HCT116 (cell line): ENCODE data around the gene CHST12. TPM values are rescaled to one million over a fixed set of nuclear protein-coding genes. Genes with fewer than 3 reads are reported as not detected.

Experiments used
- ATAC-seq: fragments of 200-7000 bp; cut with Tn5 transposase; 2 replicates; pipeline ENCODE4 v1.9.1; 2020; ENCODE audit warnings: mild to moderate bottlenecking, moderate library complexity
- BruUV-seq: library from RNA; stranded (reverse); fragments of 400-500 nt; replicated peaks from 2 replicates; lab custom pipeline; 2021; lab: Mats Ljungman, UMichigan
- CTCF ChIA-PET: fragments of 300-600 bp; sonication (Branson Sonifier 250); formaldehyde crosslinking; loops from one replicate; lab custom pipeline; 2021; ENCODE audit warnings: antibody characterized with exemption; lab: Charles Lee
- POLR2A ChIA-PET: fragments of 300-600, 350-600 bp; sonication (Branson Sonifier 250); formaldehyde crosslinking; loops from one replicate; lab custom pipeline; 2021; ENCODE audit warnings: antibody characterized with exemption; lab: Charles Lee
- RAD21 ChIA-PET, 2 experiments: fragments of 300-600 bp; sonication (Branson Sonifier 250); formaldehyde crosslinking; loops; one replicate each; lab custom pipeline; 2023; ENCODE audit warnings: low total read pairs in 2 of 2; ENCODE audit not compliant: uncharacterized antibody in 2 of 2, unreplicated experiment in 2 of 2, low non-redundant PET in 1 of 2; lab: Charles Lee
- DNase-seq: peaks from one replicate; pipeline ENCODE4 v3.0.0-alpha.2; 2010; ENCODE audit warnings: low read depth, low spot score
- H2AFZ ChIP-seq: fragments of 200-600 bp; shearing (Covaris generic), sonication (generic); 2 replicates; pipeline ENCODE4 v1.6.1; 2017; ENCODE audit warnings: low read depth, mixed run types, mixed read lengths, antibody characterized with exemption, low read length; ENCODE audit not compliant: poor library complexity, severe bottlenecking
- H3K27ac ChIP-seq: 2 replicates; pipeline ENCODE4 v1.5.1; 2012; ENCODE audit warnings: low read depth, low read length
- H3K27me3 ChIP-seq: fragments of 200-600 bp; sonication (generic); 2 replicates; pipeline ENCODE4 v1.6.1; 2016; ENCODE audit warnings: mixed run types, low read length, mixed read lengths; ENCODE audit not compliant: insufficient read depth
- H3K36me3 ChIP-seq, 2 experiments: fragments of 200-500 bp in 1 of 2; fragments of 200-600 bp in 1 of 2; sonication (Bioruptor generic) in 1 of 2; sonication (generic) in 1 of 2; 2 replicates each; pipeline versions ENCODE4 v1.5.1 to v1.6.1; 2014 to 2016; ENCODE audit warnings: low read length in 2 of 2, inconsistent platforms in 1 of 2, mixed read lengths in 1 of 2, mixed run types in 1 of 2; ENCODE audit not compliant: insufficient read depth in 2 of 2, control insufficient read depth in 1 of 2
- H3K4me1 ChIP-seq, 2 experiments: fragments of 200-600 bp in 1 of 2; sonication (generic) in 1 of 2; 2 replicates each; pipeline versions ENCODE4 v1.5.1 to v1.6.1; 2012 to 2017; ENCODE audit warnings: low read length in 2 of 2, inconsistent platforms in 1 of 2, mild to moderate bottlenecking in 1 of 2, mixed read lengths in 1 of 2, mixed run types in 1 of 2, moderate library complexity in 1 of 2; ENCODE audit not compliant: insufficient read depth in 2 of 2, control insufficient read depth in 1 of 2
- H3K4me2 ChIP-seq: fragments of 200-600 bp; sonication (generic); 2 replicates; pipeline ENCODE4 v1.6.1; 2017; ENCODE audit warnings: mixed run types, low read length, mixed read lengths
- H3K4me3 ChIP-seq, 2 experiments: fragments of 200-600 bp in 1 of 2; sonication (generic) in 1 of 2; replicated peaks in 1 of 2; 2 replicates each; pipeline ENCODE4 v1.5.1; 2011 to 2016; ENCODE audit warnings: low read length in 2 of 2, control low read depth in 1 of 2, low read depth in 1 of 2, mild to moderate bottlenecking in 1 of 2, mixed read lengths in 1 of 2, mixed run types in 1 of 2
- H3K79me2 ChIP-seq: fragments of 200-600 bp; sonication (generic); 2 replicates; pipeline ENCODE4 v1.6.1; 2017; ENCODE audit warnings: mild to moderate bottlenecking, mixed run types, low read length, moderate library complexity, mixed read lengths; ENCODE audit not compliant: insufficient read depth
- H3K9ac ChIP-seq: fragments of 200-600 bp; sonication (generic); 2 replicates; pipeline ENCODE4 v1.6.1; 2016; ENCODE audit warnings: low read length, mixed read lengths
- H3K9me2 ChIP-seq: fragments of 200-600 bp; sonication (generic), shearing (Covaris generic); 2 replicates; pipeline ENCODE4 v1.6.1; 2017; ENCODE audit warnings: mixed run types, mild to moderate bottlenecking, moderate library complexity; ENCODE audit not compliant: insufficient read depth
- H3K9me3 ChIP-seq, 2 experiments: fragments of 200-500 bp in 1 of 2; fragments of 200-600 bp in 1 of 2; sonication (Bioruptor generic) in 1 of 2; sonication (generic) in 1 of 2; 2 replicates each; pipeline ENCODE4 v1.6.1; 2014 to 2017; ENCODE audit warnings: low read length in 2 of 2, mixed read lengths in 2 of 2, inconsistent platforms in 1 of 2, low read depth in 1 of 2, mild to moderate bottlenecking in 1 of 2, mixed run types in 1 of 2, moderate library complexity in 1 of 2; ENCODE audit not compliant: control insufficient read depth in 1 of 2, insufficient read depth in 1 of 2
- H4K20me1 ChIP-seq: fragments of 200-600 bp; sonication (generic), shearing (Covaris generic); 2 replicates; pipeline ENCODE4 v1.6.1; 2017; ENCODE audit warnings: mixed run types, mild to moderate bottlenecking, moderate library complexity; ENCODE audit not compliant: insufficient read depth
- CEBPB ChIP-seq: IDR thresholded peaks from 2 replicates; pipeline ENCODE4 v1.6.1; 2012; ENCODE audit warnings: low read depth
- ELF1 ChIP-seq: IDR thresholded peaks from 2 replicates; pipeline ENCODE4 v1.6.1; 2012; ENCODE audit warnings: low read depth, borderline replicate concordance
- EZH2phosphoT487 ChIP-seq: fragments of 200-600 bp; IDR thresholded peaks from 2 replicates; pipeline ENCODE4 v1.6.1; 2018; ENCODE audit warnings: antibody characterized with exemption, borderline replicate concordance
- FOSL1 ChIP-seq: IDR thresholded peaks from 2 replicates; pipeline ENCODE4 v1.6.1; 2012; ENCODE audit warnings: low read depth
- JUND ChIP-seq: IDR thresholded peaks from 2 replicates; pipeline ENCODE4 v1.6.1; 2012
- POLR2AphosphoS5 ChIP-seq: IDR thresholded peaks from 2 replicates; pipeline ENCODE4 v1.6.1; 2011; ENCODE audit warnings: mild to moderate bottlenecking, low read depth, low read length, moderate library complexity
- RAD21 ChIP-seq: IDR thresholded peaks from 2 replicates; pipeline ENCODE4 v1.6.1; 2012; ENCODE audit warnings: low read depth, mild to moderate bottlenecking
- SIN3A ChIP-seq: IDR thresholded peaks from 2 replicates; pipeline ENCODE4 v1.6.1; 2012; ENCODE audit warnings: low read depth
- TCF7L2 ChIP-seq: IDR thresholded peaks from 2 replicates; pipeline ENCODE4 v1.7.0; 2011; ENCODE audit warnings: borderline replicate concordance, inconsistent platforms; ENCODE audit not compliant: insufficient read depth, insufficient read length; ENCODE audit errors: extremely low read depth
- intact Hi-C: fragments of 100-400 bp; cut with micrococcal nuclease; formaldehyde crosslinking; loops from 2 replicates; pipeline ENCODE4 v1.10.0; 2022
- total RNA-seq: library from RNA; stranded (reverse); gene quantifications from one replicate; pipeline ENCODE4 v1.2.1, GENCODE V29; 2021; ENCODE audit not compliant: unreplicated experiment

The CHST12 gene
- total RNA-seq, 1 experiment from 2014 or later = 14.2 TPM

DNA sequence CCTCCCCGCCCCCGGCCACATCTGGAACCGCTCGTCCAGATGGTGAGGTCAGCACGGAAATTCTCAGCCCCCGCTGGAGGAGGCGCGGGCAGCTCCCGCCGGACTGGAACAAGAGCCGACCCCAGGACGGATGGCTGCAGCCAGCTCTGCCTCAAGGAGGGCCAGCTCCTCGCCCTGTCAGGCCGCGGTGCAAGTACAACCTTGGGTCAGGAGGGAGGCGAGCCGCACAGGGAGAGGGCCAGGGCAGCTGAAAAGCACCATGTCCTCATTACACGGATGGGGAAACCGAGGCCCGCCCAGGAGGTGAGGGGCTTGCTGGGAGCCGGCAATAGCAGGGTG is 76.6 kb downstream of the CHST12 start:
- TF ChIP-seq CEBPB = no peak
- TF ChIP-seq POLR2AphosphoS5 = no peak
- TF ChIP-seq FOSL1 = no peak
- no peak for TF ChIP-seq EZH2phosphoT487
- no peak for TF ChIP-seq SIN3A
- TF ChIP-seq JUND = no peak
- no peak for TF ChIP-seq ELF1
- no peak for TF ChIP-seq RAD21
- TF ChIP-seq, all 23 proteins: peak for 0
- H3K36me3 ChIP-seq = no peaks in the 10 kb centered on the region
- DNase-seq = no peak
- H3K4me2 ChIP-seq = no peak overlapping the region
- ChIA-PET POLR2A (interaction anchor here (1.9 kb wide), 1 partner anchor 11 kb away, joined by 4 read pairs; no protein-coding TSS in a partner anchor), RAD21 (no interaction called here), CTCF (interaction anchor here (2.5 kb wide), 1 partner anchor 11 kb away, joined by 10 read pairs; no protein-coding TSS in a partner anchor)
- H3K9me3 ChIP-seq = peaks cover 3 to 12% of the 10 kb centered on the region in 2 experiments; a peak in 2 of 4 replicates
- no peaks in the 10 kb centered on the region for H4K20me1 ChIP-seq
- intact Hi-C loops = no loop called here
- H3K27ac ChIP-seq = no peak overlapping the region
- no peaks in the 10 kb centered on the region for H3K79me2 ChIP-seq
- H3K9me2 ChIP-seq = no peaks in the 10 kb centered on the region
- ATAC-seq = no peak
- H3K9ac ChIP-seq = no peak overlapping the region
- H3K4me1 ChIP-seq = peaks cover 7 to 11% of the 10 kb centered on the region in 2 experiments; a peak in 2 of 4 replicates
- H2AFZ ChIP-seq = no peak overlapping the region
- no TSS peak for BruUV-seq
- no peak overlapping the region for H3K4me3 ChIP-seq
- H3K27me3 ChIP-seq = no peaks in the 10 kb centered on the region

DNA sequence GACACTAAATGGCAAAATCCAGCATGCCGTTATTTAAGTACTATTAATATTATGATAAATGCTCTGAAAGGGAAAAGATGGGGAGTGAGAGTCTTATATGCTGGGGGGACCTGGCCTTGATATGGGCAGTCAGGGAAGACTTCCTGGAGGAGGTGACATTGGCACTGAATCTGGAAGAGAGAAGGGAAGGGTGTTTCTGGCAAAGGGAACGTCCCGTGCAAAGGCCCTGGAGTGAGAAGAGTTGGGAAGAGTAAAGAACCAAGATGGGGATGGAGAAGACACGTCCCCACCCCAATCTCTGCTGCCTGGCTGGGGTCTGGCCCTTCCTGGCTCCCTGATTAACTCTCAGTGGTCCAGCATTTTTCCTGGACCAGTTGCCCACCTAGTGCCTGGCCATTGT is 77.8 kb downstream of the CHST12 start:
- CTCF ChIA-PET = interaction anchor here (2.5 kb wide), 1 partner anchor 12 kb away, joined by 10 read pairs; no protein-coding TSS in a partner anchor
- no peaks in the 10 kb centered on the region for H3K36me3 ChIP-seq
- intact Hi-C loops = no loop called here
- H3K9me2 ChIP-seq = no peaks in the 10 kb centered on the region
- no peak overlapping the region for H3K4me2 ChIP-seq
- no peak overlapping the region for H3K9ac ChIP-seq
- no TSS peak for BruUV-seq
- DNase-seq (no peak), ATAC-seq (no peak)
- no peak overlapping the region for H2AFZ ChIP-seq
- H3K4me1 ChIP-seq = peaks cover 7 to 11% of the 10 kb centered on the region in 2 experiments; a peak in 2 of 4 replicates
- POLR2A ChIA-PET = no interaction called here
- H3K27me3 ChIP-seq = no peaks in the 10 kb centered on the region
- no peak for TF ChIP-seq TCF7L2
- H3K79me2 ChIP-seq = no peaks in the 10 kb centered on the region
- H3K27ac ChIP-seq = no peak overlapping the region
- H3K4me3 ChIP-seq = no peak overlapping the region
- peaks cover 3 to 12% of the 10 kb centered on the region in 2 experiments; a peak in 2 of 4 replicates for H3K9me3 ChIP-seq
- no peaks in the 10 kb centered on the region for H4K20me1 ChIP-seq
- RAD21 ChIA-PET = no interaction called here
